Measurements from ENCODE around the gene ZCWPW1. TPM values are rescaled to one million over a fixed set of nuclear protein-coding genes. Genes with fewer than 3 reads are reported as not detected.

Gene ZCWPW1
- total and polyA plus RNA-seq, 2 of the 13 experiments (the other 11 are each of a cell fraction or from before 2014, with no cell fraction given): 2.4 to 2.5 TPM

DNA sequence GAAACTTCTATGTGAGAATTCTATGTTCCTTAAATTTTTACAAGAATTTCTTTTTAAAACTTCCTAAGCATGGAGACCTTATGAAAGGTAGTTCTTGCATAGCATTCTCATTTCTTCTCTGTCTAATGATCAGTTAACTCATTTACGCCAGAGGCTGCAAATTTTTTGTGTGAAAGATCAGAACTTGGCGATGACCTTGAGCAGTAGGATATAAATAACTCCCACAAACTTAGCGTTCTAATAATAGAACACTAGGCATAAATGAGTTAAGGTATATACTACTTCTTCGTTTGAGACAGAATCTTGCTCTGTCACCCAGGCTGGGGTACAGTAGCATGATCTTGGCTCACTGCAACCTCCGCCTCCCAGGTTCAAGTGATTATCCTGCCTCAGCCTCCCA is 41.6 kb downstream of the ZCWPW1 start (continued):
- TF ChIP-seq ZNF569 (CRISPR knock-in tag; IDR thresholded peaks at IDR 0.05; ENCODE audit: borderline replicate concordance) (no peak), SP140L (CRISPR knock-in tag; IDR thresholded peaks at IDR 0.05; ENCODE audit: borderline replicate concordance) (no peak), STAT6 (CRISPR knock-in tag; IDR thresholded peaks at IDR 0.05; ENCODE audit: borderline replicate concordance) (no peak), FOXJ3 (CRISPR knock-in tag; IDR thresholded peaks at IDR 0.05; ENCODE audit: borderline replicate concordance) (no peak), CCDC6 (CRISPR knock-in tag; IDR thresholded peaks at IDR 0.05) (no peak)
- TF ChIP-seq, protein P1, sequence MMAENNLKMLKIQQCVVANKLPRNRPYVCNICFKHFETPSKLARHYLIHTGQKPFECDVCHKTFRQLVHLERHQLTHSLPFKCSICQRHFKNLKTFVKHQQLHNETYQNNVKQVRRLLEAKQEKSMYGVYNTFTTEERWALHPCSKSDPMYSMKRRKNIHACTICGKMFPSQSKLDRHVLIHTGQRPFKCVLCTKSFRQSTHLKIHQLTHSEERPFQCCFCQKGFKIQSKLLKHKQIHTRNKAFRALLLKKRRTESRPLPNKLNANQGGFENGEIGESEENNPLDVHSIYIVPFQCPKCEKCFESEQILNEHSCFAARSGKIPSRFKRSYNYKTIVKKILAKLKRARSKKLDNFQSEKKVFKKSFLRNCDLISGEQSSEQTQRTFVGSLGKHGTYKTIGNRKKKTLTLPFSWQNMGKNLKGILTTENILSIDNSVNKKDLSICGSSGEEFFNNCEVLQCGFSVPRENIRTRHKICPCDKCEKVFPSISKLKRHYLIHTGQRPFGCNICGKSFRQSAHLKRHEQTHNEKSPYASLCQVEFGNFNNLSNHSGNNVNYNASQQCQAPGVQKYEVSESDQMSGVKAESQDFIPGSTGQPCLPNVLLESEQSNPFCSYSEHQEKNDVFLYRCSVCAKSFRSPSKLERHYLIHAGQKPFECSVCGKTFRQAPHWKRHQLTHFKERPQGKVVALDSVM (CRISPR knock-in tag; IDR thresholded peaks at IDR 0.05): no peak

DNA sequence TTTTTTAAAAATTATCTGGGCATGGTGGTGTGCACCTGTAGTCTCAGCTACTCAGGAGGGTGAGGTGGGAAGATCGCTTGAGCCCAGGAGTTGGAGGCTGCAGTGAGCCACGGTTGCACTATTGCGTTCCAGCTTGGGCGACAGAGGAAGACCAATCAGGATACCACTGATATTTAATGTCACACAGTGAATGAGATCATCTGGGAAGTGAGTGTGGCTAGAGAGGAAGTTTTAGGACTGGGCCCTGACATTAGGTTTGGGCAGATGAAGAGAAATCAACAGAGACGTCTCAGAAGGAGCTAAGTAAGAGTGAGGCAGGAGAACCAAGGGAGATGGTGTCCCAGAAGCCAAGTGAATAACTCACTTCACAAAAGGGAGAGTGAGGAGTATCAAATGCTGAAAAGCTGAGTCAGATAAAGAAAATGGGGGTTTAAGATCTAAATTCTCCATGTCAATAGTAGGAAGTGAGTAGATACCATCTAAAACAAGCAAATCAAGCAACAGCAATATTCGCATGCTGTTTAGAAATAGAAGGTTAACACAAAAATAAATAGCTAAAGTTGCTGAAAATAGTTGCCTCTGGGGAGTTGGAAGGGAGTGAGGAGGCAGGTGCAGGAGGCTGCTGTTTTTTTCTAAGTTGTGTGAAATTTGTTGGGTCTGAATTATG is 43.7 kb downstream of the ZCWPW1 start:
- ATAC-seq (no peak), DNase-seq (ENCODE audit: low spot score) (no peak), FAIRE-seq (no peak)
- Histone ChIP-seq H3K9ac (ENCODE audit: insufficient read depth, low read depth, low read length) (no peak overlapping the region), H3K4me2 (ENCODE audit: low read depth, low read length) (no peak overlapping the region), H3K4me1 (ENCODE audit: insufficient read depth, low read length) (peaks cover 12% of the 10 kb centered on the region), H3K9me3 (ENCODE audit: low read length) (no peaks in the 10 kb centered on the region), H3K27me3 (ENCODE audit: control insufficient read depth in 1 of 2, insufficient read depth in 2 of 2, low read length in 2 of 2) (peaks cover 0 to 16% of the 10 kb centered on the region in 2 experiments; a peak in 1 of 5 replicates), H3K79me2 (ENCODE audit: insufficient read depth, low read length) (no peaks in the 10 kb centered on the region), H4K20me1 (ENCODE audit: insufficient read depth, low read length) (no peaks in the 10 kb centered on the region), H2AFZ (ENCODE audit: low read length) (no peak overlapping the region), H3K27ac (ENCODE audit: extremely low read length, insufficient read depth, low read length) (no peak overlapping the region), H3K36me3 (replicated peaks in 1 of 2; ENCODE audit: control insufficient read depth in 1 of 2, insufficient read depth in 2 of 2, low read length in 2 of 2) (no peaks in the 10 kb centered on the region), H3K4me3 (replicated peaks in 1 of 3; ENCODE audit: insufficient read depth in 1 of 3, low read depth in 2 of 3, low read length in 3 of 3) (no peak overlapping the region)
- ChIA-PET POLR2A (interaction anchor here (1.2 kb wide), 1 partner anchor 44 kb away, joined by 3 read pairs; the partner anchor contains the start of gene ZCWPW1), CTCF (ENCODE audit: low intra/inter-chr PET ratio, low total read pairs) (no interaction called here)
- WGBS (ENCODE audit: low lambda C conversion rate): 50% methylated on average over 6 of the region's 6 CpGs
- intact Hi-C loops (cut with micrococcal nuclease; ENCODE audit: unreplicated experiment) (no loop called here), in situ Hi-C loops (cut with HindIII; ENCODE audit: extremely low pct_ligation_motif_present, low pct_unique_long_range_greater_than_20kb) (no loop called here)
- no TSS peak for BruUV-seq (replicated peaks)
- TF ChIP-seq SATB2 (CRISPR knock-in tag; IDR thresholded peaks at IDR 0.05): no peak
- no peak for TF ChIP-seq SAP130 (CRISPR knock-in tag; IDR thresholded peaks at IDR 0.05; ENCODE audit: low read depth)
- no peak for TF ChIP-seq KAT8 (CRISPR knock-in tag; IDR thresholded peaks at IDR 0.05)
- no peak for TF ChIP-seq RFXAP (CRISPR knock-in tag; IDR thresholded peaks at IDR 0.05; ENCODE audit: borderline replicate concordance)
- TF ChIP-seq YEATS4 (CRISPR knock-in tag; IDR thresholded peaks at IDR 0.05; ENCODE audit: borderline replicate concordance): no peak
- no peak for TF ChIP-seq GTF2F1 (IDR thresholded peaks at IDR 0.05; ENCODE audit: low read length)
- no peak for TF ChIP-seq TRAFD1 (CRISPR knock-in tag; IDR thresholded peaks at IDR 0.05; ENCODE audit: borderline replicate concordance)
- no peak for TF ChIP-seq BATF2 (CRISPR knock-in tag; IDR thresholded peaks at IDR 0.05)
- TF ChIP-seq ERF (CRISPR knock-in tag; IDR thresholded peaks at IDR 0.05): no peak

Data from HepG2 (cell line).